ENCODE data around the gene CDK11B.

Gene CDK11B

GRCh38 chr1:1615256-1616044 is 43.4 kb downstream of the CDK11B start, which contains the start of gene MIB2:
Gene MIB2, plus strand, starts transcription at chr1:1615500. Its CDS starts 7,953 bp downstream, at chr1:1623453.
- DNase-seq (ENCODE audit: low read depth): peak; percentile 98

GRCh38 chr1:1614954-1615255 is 43.9 kb downstream of the CDK11B start:
- DNase-seq (ENCODE audit: low read depth): no peak

GRCh38 chr1:1614204-1614953 is 44.4 kb downstream of the CDK11B start:
- DNase-seq (ENCODE audit: low read depth): peak; percentile 51

GRCh38 chr1:1613509-1614082 is 45.2 kb downstream of the CDK11B start:
- no peak for DNase-seq (ENCODE audit: low read depth)

GRCh38 chr1:1612104-1612400 is 46.8 kb downstream of the CDK11B start:
- DNase-seq (ENCODE audit: low read depth): no peak

- DNase-seq (ENCODE audit: low read depth): no peak
Observed at GRCh38 chr1:1610796-1611195, 48.0 kb downstream of the CDK11B start.

- no peak for DNase-seq (ENCODE audit: low read depth)
Observed at GRCh38 chr1:1609822-1610485, 48.9 kb downstream of the CDK11B start.

GRCh38 chr1:1606232-1606631 is 52.6 kb downstream of the CDK11B start:
- DNase-seq (ENCODE audit: low read depth): no peak

- DNase-seq (ENCODE audit: low read depth): no peak
Observed at GRCh38 chr1:1605724-1606123, 53.1 kb downstream of the CDK11B start.

GRCh38 chr1:1605034-1605591 is 53.7 kb downstream of the CDK11B start:
- DNase-seq (ENCODE audit: low read depth): no peak

GRCh38 chr1:1604374-1605033 is 54.3 kb downstream of the CDK11B start:
- DNase-seq (ENCODE audit: low read depth): no peak

- DNase-seq (ENCODE audit: low read depth): no peak
Observed at GRCh38 chr1:1603671-1604373, 55.0 kb downstream of the CDK11B start.

GRCh38 chr1:1602968-1603506 is 55.8 kb downstream of the CDK11B start:
- no peak for DNase-seq (ENCODE audit: low read depth)

GRCh38 chr1:1602304-1602967 is 56.4 kb downstream of the CDK11B start:
- no peak for DNase-seq (ENCODE audit: low read depth)

- no peak for DNase-seq (ENCODE audit: low read depth)
Observed at GRCh38 chr1:1601564-1602303, 57.1 kb downstream of the CDK11B start.

GRCh38 chr1:1600861-1601563 is 57.8 kb downstream of the CDK11B start:
- DNase-seq (ENCODE audit: low read depth): no peak

- DNase-seq (ENCODE audit: low read depth): no peak
Observed at GRCh38 chr1:1599935-1600860, 58.6 kb downstream of the CDK11B start, which contains the start of gene FNDC10. Gene FNDC10, minus strand, starts transcription at chr1:1600135. Its CDS starts 120 bp downstream, at chr1:1600015.

All from CMK (cell line).